RWPE2 (cell line): ENCODE data around the gene ZNF575.

ENCODE experiments used
- ATAC-seq: fragments of 200-7000 bp; cut with Tn5 transposase; 3 replicates; pipeline ENCODE4 v1.9.1; 2021; ENCODE audit warnings: low read depth
- DNase-seq: peaks from one replicate; pipeline ENCODE4 v3.0.0-alpha.2; 2020; ENCODE audit warnings: low spot score
- H3K27ac ChIP-seq: fragments of 450-650 bp; 2 replicates; pipeline ENCODE4 v1.5.1; 2017; ENCODE audit warnings: mild to moderate bottlenecking; ENCODE audit not compliant: poor library complexity, severe bottlenecking
- H3K27me3 ChIP-seq: fragments of 250-450 bp; sonication (Bioruptor Pico); 2 replicates; pipeline ENCODE4 v1.5.1; 2021; ENCODE audit warnings: mild to moderate bottlenecking, moderate library complexity; ENCODE audit not compliant: insufficient read depth, poor library complexity, severe bottlenecking
- H3K36me3 ChIP-seq: fragments of 250-450 bp; sonication (Bioruptor Pico); 2 replicates; pipeline ENCODE4 v1.5.1; 2020; ENCODE audit warnings: low read depth, mild to moderate bottlenecking, moderate library complexity
- H3K4me1 ChIP-seq: fragments of 250-450 bp; sonication (Bioruptor Pico); 2 replicates; pipeline ENCODE4 v1.5.1; 2021; ENCODE audit warnings: mild to moderate bottlenecking, moderate library complexity; ENCODE audit not compliant: insufficient read depth, poor library complexity, severe bottlenecking
- H3K4me3 ChIP-seq: fragments of 250-450 bp; sonication (Bioruptor Pico); 2 replicates; pipeline ENCODE4 v1.5.1; 2021; ENCODE audit warnings: mild to moderate bottlenecking, moderate library complexity; ENCODE audit not compliant: severe bottlenecking
- H3K9me3 ChIP-seq: fragments of 250-450 bp; sonication (Bioruptor Pico); 2 replicates; pipeline ENCODE4 v1.5.1; 2021; ENCODE audit warnings: mild to moderate bottlenecking, moderate library complexity; ENCODE audit not compliant: severe bottlenecking
- TF ChIP-seq, protein P1 (sequence below): fragments of 450-650 bp; IDR thresholded peaks from one replicate; pipeline ENCODE4 v1.5.1; 2017; ENCODE audit warnings: mild to moderate bottlenecking, moderate library complexity; ENCODE audit not compliant: poor library complexity, severe bottlenecking

ZNF575 gene

DNA sequence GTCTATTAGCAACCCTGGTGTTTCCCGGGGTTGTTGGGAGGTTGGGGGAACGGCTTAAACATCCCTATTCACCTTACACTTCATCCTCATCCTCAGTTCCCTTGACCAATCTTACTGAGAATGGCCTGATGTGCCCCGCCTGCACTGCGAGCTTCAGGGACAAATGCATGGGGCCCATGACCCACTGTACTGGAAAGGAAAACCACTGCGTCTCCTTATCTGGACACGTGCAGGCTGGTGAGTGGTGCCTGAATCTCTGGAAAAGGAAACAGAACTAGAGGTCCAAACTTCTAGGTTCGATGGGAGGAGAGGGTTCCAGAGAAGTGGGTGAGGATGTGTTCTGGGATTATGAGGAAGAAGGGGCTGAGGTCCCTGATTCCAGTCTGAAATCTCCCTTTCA, 48.5 kb downstream of the ZNF575 start:
- Histone ChIP-seq H3K4me3 (no peak overlapping the region), H3K36me3 (no peaks in the 10 kb centered on the region), H3K27me3 (no peaks in the 10 kb centered on the region), H3K27ac (no peak overlapping the region), H3K9me3 (no peaks in the 10 kb centered on the region), H3K4me1 (peaks cover 1% of the 10 kb centered on the region)
- DNase-seq (no peak), ATAC-seq (no peak)
- TF ChIP-seq, protein P1, sequence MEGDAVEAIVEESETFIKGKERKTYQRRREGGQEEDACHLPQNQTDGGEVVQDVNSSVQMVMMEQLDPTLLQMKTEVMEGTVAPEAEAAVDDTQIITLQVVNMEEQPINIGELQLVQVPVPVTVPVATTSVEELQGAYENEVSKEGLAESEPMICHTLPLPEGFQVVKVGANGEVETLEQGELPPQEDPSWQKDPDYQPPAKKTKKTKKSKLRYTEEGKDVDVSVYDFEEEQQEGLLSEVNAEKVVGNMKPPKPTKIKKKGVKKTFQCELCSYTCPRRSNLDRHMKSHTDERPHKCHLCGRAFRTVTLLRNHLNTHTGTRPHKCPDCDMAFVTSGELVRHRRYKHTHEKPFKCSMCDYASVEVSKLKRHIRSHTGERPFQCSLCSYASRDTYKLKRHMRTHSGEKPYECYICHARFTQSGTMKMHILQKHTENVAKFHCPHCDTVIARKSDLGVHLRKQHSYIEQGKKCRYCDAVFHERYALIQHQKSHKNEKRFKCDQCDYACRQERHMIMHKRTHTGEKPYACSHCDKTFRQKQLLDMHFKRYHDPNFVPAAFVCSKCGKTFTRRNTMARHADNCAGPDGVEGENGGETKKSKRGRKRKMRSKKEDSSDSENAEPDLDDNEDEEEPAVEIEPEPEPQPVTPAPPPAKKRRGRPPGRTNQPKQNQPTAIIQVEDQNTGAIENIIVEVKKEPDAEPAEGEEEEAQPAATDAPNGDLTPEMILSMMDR, result no peak

DNA sequence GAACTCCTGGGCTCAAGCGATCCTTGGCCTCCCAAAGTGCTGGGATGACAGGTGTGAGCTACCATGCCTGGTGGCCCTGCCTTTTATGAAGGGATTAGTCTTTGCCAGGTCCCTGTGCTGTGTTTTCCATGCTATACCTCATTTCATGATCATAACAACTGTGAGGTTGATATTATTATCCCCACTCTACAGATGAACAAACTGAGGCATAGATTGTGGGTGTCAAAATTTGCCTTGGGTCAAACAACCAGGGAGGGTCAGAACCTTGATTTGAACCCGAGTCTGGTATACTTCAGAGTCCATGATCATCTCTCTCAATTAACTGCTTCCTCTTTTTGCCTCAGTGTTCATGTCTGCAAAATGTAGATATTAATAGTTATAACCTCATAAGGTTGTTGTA, 49.5 kb downstream of the ZNF575 start:
- H3K4me1 ChIP-seq, result no peaks in the 10 kb centered on the region
- no peak overlapping the region for H3K4me3 ChIP-seq
- TF ChIP-seq, protein P1, result no peak

DNA sequence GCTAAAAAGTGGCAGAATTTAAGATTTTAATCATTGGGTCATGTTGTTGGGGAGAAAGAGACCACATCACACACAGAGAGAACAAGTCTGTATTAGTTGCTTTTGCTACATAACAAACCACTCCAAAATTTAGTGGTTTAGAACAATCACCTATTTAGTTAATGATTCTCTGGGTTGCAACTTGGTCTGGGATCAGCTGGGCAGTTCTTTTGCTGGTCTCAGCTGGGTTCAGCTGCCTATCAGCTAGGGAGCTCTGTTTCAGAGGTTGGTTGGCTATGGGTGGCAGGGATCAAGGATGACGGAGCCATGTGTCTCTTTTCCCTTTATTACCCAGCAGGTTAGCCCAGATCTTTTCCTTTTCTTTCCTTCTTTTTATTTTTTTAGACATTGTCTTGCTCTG, 51.5 kb downstream of the ZNF575 start:
- H3K27ac ChIP-seq, result no peak overlapping the region
- ATAC-seq (no peak), DNase-seq (no peak)
- H3K4me1 ChIP-seq, result no peaks in the 10 kb centered on the region
- H3K36me3 ChIP-seq, result no peaks in the 10 kb centered on the region
- H3K9me3 ChIP-seq, result no peaks in the 10 kb centered on the region
- TF ChIP-seq, protein P1, result no peak
- H3K4me3 ChIP-seq, result no peak overlapping the region
- H3K27me3 ChIP-seq, result no peaks in the 10 kb centered on the region

More for the DNA sequence above, 49.5 kb downstream of the ZNF575 start:
- Histone ChIP-seq H3K27me3 (no peaks in the 10 kb centered on the region), H3K27ac (no peak overlapping the region), H3K9me3 (no peaks in the 10 kb centered on the region), H3K36me3 (no peaks in the 10 kb centered on the region)
- ATAC-seq (no peak), DNase-seq (no peak)
